Measurements from ENCODE around the gene DNAI1.

DNA sequence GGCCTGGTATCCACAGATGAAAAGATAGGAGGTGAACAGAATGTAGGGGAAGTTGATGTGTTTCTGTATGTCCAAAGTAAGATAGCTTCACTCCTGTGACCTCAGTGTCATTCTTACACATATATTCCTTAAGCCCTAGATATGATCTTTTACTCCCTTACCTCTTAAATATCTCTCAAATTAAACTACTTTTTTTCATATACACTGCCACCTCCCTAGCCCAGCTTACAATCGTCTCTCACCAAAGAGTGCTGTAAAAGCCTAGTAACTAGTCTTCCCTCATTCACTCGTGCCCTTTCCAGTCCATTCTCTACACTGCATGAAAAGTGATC is 5.3 kb downstream of the DNAI1 start:
- TF ChIP-seq, protein P1, sequence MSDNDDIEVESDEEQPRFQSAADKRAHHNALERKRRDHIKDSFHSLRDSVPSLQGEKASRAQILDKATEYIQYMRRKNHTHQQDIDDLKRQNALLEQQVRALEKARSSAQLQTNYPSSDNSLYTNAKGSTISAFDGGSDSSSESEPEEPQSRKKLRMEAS (IDR thresholded peaks at IDR 0.05), result no peak
- no peak for TF ChIP-seq YY1 (IDR thresholded peaks at IDR 0.05; ENCODE audit: low read depth)
- TF ChIP-seq CREB1 (IDR thresholded peaks at IDR 0.05; ENCODE audit: low read depth), result no peak
- TF ChIP-seq TEAD4 (IDR thresholded peaks at IDR 0.05), result no peak
- TF ChIP-seq, protein P2, sequence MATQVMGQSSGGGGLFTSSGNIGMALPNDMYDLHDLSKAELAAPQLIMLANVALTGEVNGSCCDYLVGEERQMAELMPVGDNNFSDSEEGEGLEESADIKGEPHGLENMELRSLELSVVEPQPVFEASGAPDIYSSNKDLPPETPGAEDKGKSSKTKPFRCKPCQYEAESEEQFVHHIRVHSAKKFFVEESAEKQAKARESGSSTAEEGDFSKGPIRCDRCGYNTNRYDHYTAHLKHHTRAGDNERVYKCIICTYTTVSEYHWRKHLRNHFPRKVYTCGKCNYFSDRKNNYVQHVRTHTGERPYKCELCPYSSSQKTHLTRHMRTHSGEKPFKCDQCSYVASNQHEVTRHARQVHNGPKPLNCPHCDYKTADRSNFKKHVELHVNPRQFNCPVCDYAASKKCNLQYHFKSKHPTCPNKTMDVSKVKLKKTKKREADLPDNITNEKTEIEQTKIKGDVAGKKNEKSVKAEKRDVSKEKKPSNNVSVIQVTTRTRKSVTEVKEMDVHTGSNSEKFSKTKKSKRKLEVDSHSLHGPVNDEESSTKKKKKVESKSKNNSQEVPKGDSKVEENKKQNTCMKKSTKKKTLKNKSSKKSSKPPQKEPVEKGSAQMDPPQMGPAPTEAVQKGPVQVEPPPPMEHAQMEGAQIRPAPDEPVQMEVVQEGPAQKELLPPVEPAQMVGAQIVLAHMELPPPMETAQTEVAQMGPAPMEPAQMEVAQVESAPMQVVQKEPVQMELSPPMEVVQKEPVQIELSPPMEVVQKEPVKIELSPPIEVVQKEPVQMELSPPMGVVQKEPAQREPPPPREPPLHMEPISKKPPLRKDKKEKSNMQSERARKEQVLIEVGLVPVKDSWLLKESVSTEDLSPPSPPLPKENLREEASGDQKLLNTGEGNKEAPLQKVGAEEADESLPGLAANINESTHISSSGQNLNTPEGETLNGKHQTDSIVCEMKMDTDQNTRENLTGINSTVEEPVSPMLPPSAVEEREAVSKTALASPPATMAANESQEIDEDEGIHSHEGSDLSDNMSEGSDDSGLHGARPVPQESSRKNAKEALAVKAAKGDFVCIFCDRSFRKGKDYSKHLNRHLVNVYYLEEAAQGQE (IDR thresholded peaks at IDR 0.05; ENCODE audit: low read depth), result no peak
- no peak for TF ChIP-seq RAD21 (IDR thresholded peaks at IDR 0.05; ENCODE audit: low read depth)
- TF ChIP-seq ZBTB7A (IDR thresholded peaks at IDR 0.05; ENCODE audit: low read depth), result no peak
- no peak for TF ChIP-seq NFIC (IDR thresholded peaks at IDR 0.05)
- TF ChIP-seq EP300 (IDR thresholded peaks at IDR 0.05; ENCODE audit: borderline replicate concordance), result no peak
- TF ChIP-seq TAF1 (IDR thresholded peaks at IDR 0.05; ENCODE audit: low read depth), result no peak
- no peak for TF ChIP-seq FOXM1 (IDR thresholded peaks at IDR 0.05; ENCODE audit: borderline replicate concordance, low read depth)
- TF ChIP-seq, protein P3, sequence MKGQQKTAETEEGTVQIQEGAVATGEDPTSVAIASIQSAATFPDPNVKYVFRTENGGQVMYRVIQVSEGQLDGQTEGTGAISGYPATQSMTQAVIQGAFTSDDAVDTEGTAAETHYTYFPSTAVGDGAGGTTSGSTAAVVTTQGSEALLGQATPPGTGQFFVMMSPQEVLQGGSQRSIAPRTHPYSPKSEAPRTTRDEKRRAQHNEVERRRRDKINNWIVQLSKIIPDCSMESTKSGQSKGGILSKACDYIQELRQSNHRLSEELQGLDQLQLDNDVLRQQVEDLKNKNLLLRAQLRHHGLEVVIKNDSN (IDR thresholded peaks at IDR 0.05), result no peak
- no peak for TF ChIP-seq TCF12 (IDR thresholded peaks at IDR 0.05; ENCODE audit: low read depth)
